Neural cell (in vitro differentiated cells): ENCODE data around the gene PPM1J. TPM values are rescaled to one million over a fixed set of nuclear protein-coding genes. Genes with fewer than 3 reads are reported as not detected.

Source experiments
- H2AFZ ChIP-seq: fragments of 200-600, 300-800 bp; sonication (generic), shearing (Covaris generic); 2 replicates; pipeline ENCODE4 v1.6.0; 2014; ENCODE audit warnings: low read depth, mild to moderate bottlenecking, antibody characterized with exemption, low read length, moderate library complexity
- H3F3A ChIP-seq: fragments of 200-600 bp; shearing (Covaris generic); 2 replicates; pipeline ENCODE4 v1.6.1; 2016; ENCODE audit warnings: mild to moderate bottlenecking, moderate library complexity, mixed read lengths, antibody characterized with exemption, low read length; ENCODE audit not compliant: insufficient read depth, poor library complexity, severe bottlenecking
- H3K27ac ChIP-seq: fragments of 200-600, 300-800 bp; sonication (generic), shearing (Covaris generic); 2 replicates; pipeline ENCODE4 v1.5.1; 2014; ENCODE audit warnings: mild to moderate bottlenecking, low read length, moderate library complexity
- H3K27me3 ChIP-seq: fragments of 300-800, 200-600 bp; sonication (generic), shearing (Covaris generic); 2 replicates; pipeline ENCODE4 v1.6.0; 2014; ENCODE audit warnings: mild to moderate bottlenecking, low read depth, low read length, moderate library complexity; ENCODE audit not compliant: insufficient read depth
- H3K36me3 ChIP-seq: fragments of 300-800, 200-600 bp; sonication (generic), shearing (Covaris generic); 2 replicates; pipeline ENCODE4 v1.5.1; 2014; ENCODE audit warnings: mild to moderate bottlenecking, antibody characterized with exemption, low read length, moderate library complexity; ENCODE audit not compliant: insufficient read depth
- H3K4me2 ChIP-seq: fragments of 300-800, 200-600 bp; sonication (generic), shearing (Covaris generic); 2 replicates; pipeline ENCODE4 v1.6.0; 2014; ENCODE audit warnings: mild to moderate bottlenecking, low read length
- H3K4me3 ChIP-seq: fragments of 300-800, 200-600 bp; sonication (generic), shearing (Covaris generic); 2 replicates; pipeline ENCODE4 v1.5.1; 2014; ENCODE audit warnings: mild to moderate bottlenecking, low read length, moderate library complexity
- H3K79me2 ChIP-seq: fragments of 200-600 bp; shearing (Covaris generic); replicated peaks from 2 replicates; pipeline ENCODE4 v1.6.0; 2014; ENCODE audit warnings: mild to moderate bottlenecking, low read length, moderate library complexity; ENCODE audit not compliant: insufficient read depth
- H3K9ac ChIP-seq: fragments of 300-800, 200-600 bp; sonication (generic), shearing (Covaris generic); 2 replicates; pipeline ENCODE4 v1.6.1; 2016; ENCODE audit warnings: mild to moderate bottlenecking, low read length, mixed read lengths
- H3K9me2 ChIP-seq: fragments of 200-600 bp; shearing (Covaris generic); 2 replicates; pipeline ENCODE4 v1.6.1; 2016; ENCODE audit warnings: mild to moderate bottlenecking, low read length, mixed read lengths; ENCODE audit not compliant: insufficient read depth
- H3K9me3 ChIP-seq: fragments of 200-600, 300-800 bp; sonication (generic), shearing (Covaris generic); 2 replicates; pipeline ENCODE4 v1.6.1; 2016; ENCODE audit warnings: mild to moderate bottlenecking, mixed run types, low read length, moderate library complexity, mixed read lengths
- H4K20me1 ChIP-seq: fragments of 200-600 bp; shearing (Covaris generic); 2 replicates; pipeline ENCODE4 v1.6.1; 2016; ENCODE audit warnings: mild to moderate bottlenecking, mixed run types; ENCODE audit not compliant: insufficient read depth
- EP300 ChIP-seq: fragments of 450-650 bp; conservative IDR thresholded peaks from 2 replicates; pipeline ENCODE4 v1.6.1; 2014; ENCODE audit warnings: antibody characterized with exemption, mild to moderate bottlenecking, moderate library complexity; ENCODE audit not compliant: poor library complexity, severe bottlenecking
- EZH2 ChIP-seq: fragments of 200-600, 300-800 bp; shearing (Covaris generic), sonication (generic); IDR thresholded peaks from 2 replicates; pipeline ENCODE4 v1.6.1; 2014; ENCODE audit warnings: antibody characterized with exemption, low read length, borderline replicate concordance, mild to moderate bottlenecking; ENCODE audit not compliant: insufficient read depth, poor library complexity, severe bottlenecking
- MXI1 ChIP-seq: fragments of 450-650 bp; conservative IDR thresholded peaks from 2 replicates; pipeline ENCODE4 v1.6.1; 2014; ENCODE audit warnings: antibody characterized with exemption, mild to moderate bottlenecking; ENCODE audit not compliant: poor library complexity, severe bottlenecking
- POLR2AphosphoS5 ChIP-seq: IDR thresholded peaks from 2 replicates; pipeline ENCODE4 v1.6.1; 2012
- RAD21 ChIP-seq: fragments of 450-650 bp; conservative IDR thresholded peaks from 2 replicates; pipeline ENCODE4 v1.6.1; 2014; ENCODE audit warnings: antibody characterized with exemption, mild to moderate bottlenecking, moderate library complexity
- SMC3 ChIP-seq: fragments of 450-650 bp; conservative IDR thresholded peaks from 2 replicates; pipeline ENCODE4 v1.6.1; 2014; ENCODE audit warnings: antibody characterized with exemption, mild to moderate bottlenecking, moderate library complexity; ENCODE audit not compliant: poor library complexity
- TAF1 ChIP-seq: IDR thresholded peaks from 2 replicates; pipeline ENCODE4 v1.6.1; 2012; ENCODE audit warnings: low read depth
- polyA plus RNA-seq: library from polyadenylated mRNA; depleted of rRNA; stranded (reverse); fragments of >200 nt; gene quantifications from 2 replicates; pipeline ENCODE4 v1.2.3, GENCODE V29; 2014
- TF ChIP-seq, protein P1 (sequence below): IDR thresholded peaks from 2 replicates; pipeline ENCODE4 v1.6.1; 2012; ENCODE audit warnings: borderline replicate concordance
- TF ChIP-seq, protein P2 (sequence below): fragments of 450-650 bp; IDR thresholded peaks from 2 replicates; pipeline ENCODE4 v1.5.1; 2014; ENCODE audit warnings: antibody characterized with exemption, mild to moderate bottlenecking, moderate library complexity; ENCODE audit not compliant: poor library complexity, severe bottlenecking

Gene PPM1J
- polyA plus RNA-seq, 1 donor from 2014 or later, result 0.16 TPM

DNA sequence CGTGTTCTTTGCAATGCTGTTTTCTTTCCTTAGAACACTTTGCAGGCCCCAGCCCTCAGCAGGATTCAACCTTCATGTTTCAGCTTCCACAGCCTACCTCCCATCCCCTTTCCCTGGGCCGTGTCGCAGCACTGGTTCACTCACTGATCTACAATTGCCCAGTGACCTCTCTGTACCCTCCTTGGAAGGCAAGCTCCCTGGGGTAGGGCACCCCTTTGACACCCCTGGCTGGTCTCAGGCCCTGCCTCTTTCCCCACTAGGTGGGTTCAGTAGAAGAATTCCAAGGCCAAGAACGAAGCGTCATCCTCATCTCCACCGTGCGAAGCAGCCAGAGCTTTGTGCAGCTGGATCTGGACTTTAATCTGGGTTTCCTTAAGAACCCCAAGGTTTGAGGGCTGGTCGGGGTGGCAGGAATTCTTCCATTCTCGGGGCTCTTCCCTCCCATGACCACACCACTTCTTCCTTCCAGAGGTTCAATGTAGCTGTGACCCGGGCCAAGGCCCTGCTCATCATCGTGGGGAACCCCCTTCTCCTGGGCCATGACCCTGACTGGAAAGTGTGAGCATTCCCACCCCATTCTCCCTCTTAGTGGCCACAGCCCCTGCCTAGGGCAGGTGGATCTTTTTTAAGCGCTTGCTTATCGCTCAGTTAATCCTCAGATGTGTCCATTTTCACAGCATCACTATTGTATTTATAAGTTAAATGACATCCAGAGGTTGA lies 15.5 kb downstream of the PPM1J start:
- Histone ChIP-seq H3K27ac (no peak overlapping the region), H3K4me2 (no peak overlapping the region), H3K79me2 (no peaks in the 10 kb centered on the region), H3K9ac (no peak overlapping the region), H3K9me3 (no peaks in the 10 kb centered on the region), H3K4me3 (no peak overlapping the region), H3K9me2 (no peaks in the 10 kb centered on the region), H3K36me3 (no peaks in the 10 kb centered on the region), H3F3A (no peaks in the 10 kb centered on the region), H3K27me3 (no peaks in the 10 kb centered on the region), H4K20me1 (no peaks in the 10 kb centered on the region), H2AFZ (no peak overlapping the region)
- TF ChIP-seq MXI1, result no peak
- TF ChIP-seq, protein P1, sequence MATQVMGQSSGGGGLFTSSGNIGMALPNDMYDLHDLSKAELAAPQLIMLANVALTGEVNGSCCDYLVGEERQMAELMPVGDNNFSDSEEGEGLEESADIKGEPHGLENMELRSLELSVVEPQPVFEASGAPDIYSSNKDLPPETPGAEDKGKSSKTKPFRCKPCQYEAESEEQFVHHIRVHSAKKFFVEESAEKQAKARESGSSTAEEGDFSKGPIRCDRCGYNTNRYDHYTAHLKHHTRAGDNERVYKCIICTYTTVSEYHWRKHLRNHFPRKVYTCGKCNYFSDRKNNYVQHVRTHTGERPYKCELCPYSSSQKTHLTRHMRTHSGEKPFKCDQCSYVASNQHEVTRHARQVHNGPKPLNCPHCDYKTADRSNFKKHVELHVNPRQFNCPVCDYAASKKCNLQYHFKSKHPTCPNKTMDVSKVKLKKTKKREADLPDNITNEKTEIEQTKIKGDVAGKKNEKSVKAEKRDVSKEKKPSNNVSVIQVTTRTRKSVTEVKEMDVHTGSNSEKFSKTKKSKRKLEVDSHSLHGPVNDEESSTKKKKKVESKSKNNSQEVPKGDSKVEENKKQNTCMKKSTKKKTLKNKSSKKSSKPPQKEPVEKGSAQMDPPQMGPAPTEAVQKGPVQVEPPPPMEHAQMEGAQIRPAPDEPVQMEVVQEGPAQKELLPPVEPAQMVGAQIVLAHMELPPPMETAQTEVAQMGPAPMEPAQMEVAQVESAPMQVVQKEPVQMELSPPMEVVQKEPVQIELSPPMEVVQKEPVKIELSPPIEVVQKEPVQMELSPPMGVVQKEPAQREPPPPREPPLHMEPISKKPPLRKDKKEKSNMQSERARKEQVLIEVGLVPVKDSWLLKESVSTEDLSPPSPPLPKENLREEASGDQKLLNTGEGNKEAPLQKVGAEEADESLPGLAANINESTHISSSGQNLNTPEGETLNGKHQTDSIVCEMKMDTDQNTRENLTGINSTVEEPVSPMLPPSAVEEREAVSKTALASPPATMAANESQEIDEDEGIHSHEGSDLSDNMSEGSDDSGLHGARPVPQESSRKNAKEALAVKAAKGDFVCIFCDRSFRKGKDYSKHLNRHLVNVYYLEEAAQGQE, result no peak
- no peak for TF ChIP-seq RAD21
- no peak for TF ChIP-seq SMC3
- TF ChIP-seq, protein P2, sequence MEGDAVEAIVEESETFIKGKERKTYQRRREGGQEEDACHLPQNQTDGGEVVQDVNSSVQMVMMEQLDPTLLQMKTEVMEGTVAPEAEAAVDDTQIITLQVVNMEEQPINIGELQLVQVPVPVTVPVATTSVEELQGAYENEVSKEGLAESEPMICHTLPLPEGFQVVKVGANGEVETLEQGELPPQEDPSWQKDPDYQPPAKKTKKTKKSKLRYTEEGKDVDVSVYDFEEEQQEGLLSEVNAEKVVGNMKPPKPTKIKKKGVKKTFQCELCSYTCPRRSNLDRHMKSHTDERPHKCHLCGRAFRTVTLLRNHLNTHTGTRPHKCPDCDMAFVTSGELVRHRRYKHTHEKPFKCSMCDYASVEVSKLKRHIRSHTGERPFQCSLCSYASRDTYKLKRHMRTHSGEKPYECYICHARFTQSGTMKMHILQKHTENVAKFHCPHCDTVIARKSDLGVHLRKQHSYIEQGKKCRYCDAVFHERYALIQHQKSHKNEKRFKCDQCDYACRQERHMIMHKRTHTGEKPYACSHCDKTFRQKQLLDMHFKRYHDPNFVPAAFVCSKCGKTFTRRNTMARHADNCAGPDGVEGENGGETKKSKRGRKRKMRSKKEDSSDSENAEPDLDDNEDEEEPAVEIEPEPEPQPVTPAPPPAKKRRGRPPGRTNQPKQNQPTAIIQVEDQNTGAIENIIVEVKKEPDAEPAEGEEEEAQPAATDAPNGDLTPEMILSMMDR, result no peak
- TF ChIP-seq EP300, result no peak
- TF ChIP-seq POLR2AphosphoS5, result no peak
- TF ChIP-seq EZH2, result no peak
- no peak for TF ChIP-seq TAF1

DNA sequence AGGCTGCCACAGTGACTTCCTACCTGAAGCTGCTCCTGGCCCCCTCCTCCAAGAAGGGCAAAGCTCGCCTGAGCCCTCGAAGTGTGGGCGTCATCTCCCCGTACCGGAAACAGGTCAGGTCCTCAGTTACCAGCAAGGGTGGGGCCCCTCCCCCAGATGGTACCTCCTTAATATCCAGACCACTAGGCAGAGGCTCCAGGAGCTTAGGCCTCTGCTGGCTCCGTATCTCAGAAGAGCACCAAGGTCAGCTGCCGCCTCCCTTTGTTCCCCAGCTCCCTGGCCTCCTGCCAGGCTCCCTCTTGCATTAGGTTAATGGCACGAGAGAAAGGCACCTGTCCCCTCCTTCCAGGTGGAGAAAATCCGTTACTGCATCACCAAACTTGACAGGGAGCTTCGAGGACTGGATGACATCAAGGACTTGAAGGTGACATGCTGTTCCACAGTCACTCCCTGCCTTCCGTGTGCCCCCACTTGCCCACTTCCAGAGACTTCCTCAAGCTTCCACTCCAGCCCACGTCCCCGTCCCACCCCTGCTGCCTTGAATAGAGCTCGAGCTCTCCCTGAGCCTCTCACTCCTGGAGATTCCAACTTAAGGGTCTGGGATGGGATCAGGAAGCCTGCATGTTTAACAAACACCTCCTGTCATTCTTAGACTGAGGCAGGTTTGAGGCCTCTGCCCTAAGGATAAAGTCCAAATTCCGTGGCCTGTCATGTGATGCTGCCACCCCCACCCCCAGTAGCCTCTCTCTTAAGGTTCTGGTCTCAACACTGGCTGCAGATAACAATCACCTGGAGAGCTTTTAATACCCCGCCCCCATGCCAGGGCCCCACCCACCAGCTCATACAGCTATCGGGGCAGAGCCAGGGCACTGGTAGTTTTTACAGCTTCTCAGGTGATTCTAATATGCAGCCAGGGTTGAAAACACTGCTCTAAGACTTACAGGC lies 16.5 kb downstream of the PPM1J start:
- Histone ChIP-seq H3K4me3 (no peak overlapping the region), H3K9me3 (no peaks in the 10 kb centered on the region), H3K27ac (no peak overlapping the region), H4K20me1 (no peaks in the 10 kb centered on the region), H3K9me2 (no peaks in the 10 kb centered on the region), H3K79me2 (no peaks in the 10 kb centered on the region), H3K9ac (no peak overlapping the region), H3F3A (no peaks in the 10 kb centered on the region), H3K36me3 (no peaks in the 10 kb centered on the region), H3K4me2 (no peak overlapping the region), H2AFZ (no peak overlapping the region), H3K27me3 (no peaks in the 10 kb centered on the region)
- TF ChIP-seq EP300 (no peak), EZH2 (no peak), SMC3 (no peak)
